GM19025 (cell line): ENCODE results near the gene ESCO1.
"Not testable (repeated sequence)": the region's sequence is repeated elsewhere in the genome, so short reads cannot be mapped to it uniquely, and the experiment has no call there.

Experiments
- ATAC-seq: cut with Tn5 transposase; IDR thresholded peaks from one replicate; pipeline ENCODE4 v1.9.1; 2021; ENCODE audit warnings: mild to moderate bottlenecking, low read depth, moderate library complexity; ENCODE audit not compliant: unreplicated experiment

ESCO1 gene, protein sequence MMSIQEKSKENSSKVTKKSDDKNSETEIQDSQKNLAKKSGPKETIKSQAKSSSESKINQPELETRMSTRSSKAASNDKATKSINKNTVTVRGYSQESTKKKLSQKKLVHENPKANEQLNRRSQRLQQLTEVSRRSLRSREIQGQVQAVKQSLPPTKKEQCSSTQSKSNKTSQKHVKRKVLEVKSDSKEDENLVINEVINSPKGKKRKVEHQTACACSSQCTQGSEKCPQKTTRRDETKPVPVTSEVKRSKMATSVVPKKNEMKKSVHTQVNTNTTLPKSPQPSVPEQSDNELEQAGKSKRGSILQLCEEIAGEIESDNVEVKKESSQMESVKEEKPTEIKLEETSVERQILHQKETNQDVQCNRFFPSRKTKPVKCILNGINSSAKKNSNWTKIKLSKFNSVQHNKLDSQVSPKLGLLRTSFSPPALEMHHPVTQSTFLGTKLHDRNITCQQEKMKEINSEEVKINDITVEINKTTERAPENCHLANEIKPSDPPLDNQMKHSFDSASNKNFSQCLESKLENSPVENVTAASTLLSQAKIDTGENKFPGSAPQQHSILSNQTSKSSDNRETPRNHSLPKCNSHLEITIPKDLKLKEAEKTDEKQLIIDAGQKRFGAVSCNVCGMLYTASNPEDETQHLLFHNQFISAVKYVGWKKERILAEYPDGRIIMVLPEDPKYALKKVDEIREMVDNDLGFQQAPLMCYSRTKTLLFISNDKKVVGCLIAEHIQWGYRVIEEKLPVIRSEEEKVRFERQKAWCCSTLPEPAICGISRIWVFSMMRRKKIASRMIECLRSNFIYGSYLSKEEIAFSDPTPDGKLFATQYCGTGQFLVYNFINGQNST

DNA sequence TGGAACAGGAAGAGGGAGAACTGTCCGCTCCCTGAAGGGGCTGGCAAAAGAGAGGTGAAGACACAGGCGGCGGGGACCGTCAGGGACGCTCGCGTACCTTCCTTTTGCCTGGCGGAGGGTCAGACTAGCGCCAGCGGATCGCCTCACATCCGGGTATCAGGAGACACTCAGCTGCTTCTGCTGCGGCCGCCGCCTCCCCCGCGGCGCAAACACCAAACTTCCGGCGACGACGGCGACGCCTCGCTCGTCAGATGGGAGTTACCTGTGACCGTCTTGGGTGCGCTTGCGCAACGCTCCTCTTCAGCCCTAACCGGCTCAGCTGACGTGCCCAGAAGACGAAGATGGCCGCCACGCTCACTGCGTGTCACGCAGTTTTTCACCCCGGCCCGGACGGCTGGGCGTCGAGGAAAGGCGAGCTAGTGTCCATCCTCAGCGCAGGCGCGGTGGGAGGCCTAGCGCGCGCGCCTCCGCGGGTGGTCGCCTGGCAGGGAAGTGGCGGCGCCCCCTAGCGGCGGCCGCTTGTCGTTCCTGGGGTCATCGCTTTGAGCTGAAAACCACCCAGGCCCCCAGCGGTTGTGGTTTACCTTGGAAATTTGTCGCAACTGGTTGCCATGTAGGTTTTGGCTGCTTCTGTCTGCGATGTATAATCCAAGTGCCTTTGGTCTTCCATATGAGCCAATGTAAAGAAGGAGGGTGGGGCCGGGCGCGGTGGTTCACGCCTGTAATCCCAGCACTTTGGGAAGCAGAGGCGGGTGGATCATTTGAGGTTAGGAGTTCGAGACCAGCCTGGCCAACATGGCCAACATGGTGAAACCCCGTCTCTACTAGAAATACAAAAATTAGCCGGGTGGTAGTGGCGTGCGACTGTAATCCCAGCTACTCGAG is at the start of gene ESCO1:
TSS of gene ESCO1 (minus strand) at position 179 of the 885 bp plus-strand sequence. CDS start 25,861 bp downstream, outside the sequence.
- peak; percentile 85 for ATAC-seq

DNA sequence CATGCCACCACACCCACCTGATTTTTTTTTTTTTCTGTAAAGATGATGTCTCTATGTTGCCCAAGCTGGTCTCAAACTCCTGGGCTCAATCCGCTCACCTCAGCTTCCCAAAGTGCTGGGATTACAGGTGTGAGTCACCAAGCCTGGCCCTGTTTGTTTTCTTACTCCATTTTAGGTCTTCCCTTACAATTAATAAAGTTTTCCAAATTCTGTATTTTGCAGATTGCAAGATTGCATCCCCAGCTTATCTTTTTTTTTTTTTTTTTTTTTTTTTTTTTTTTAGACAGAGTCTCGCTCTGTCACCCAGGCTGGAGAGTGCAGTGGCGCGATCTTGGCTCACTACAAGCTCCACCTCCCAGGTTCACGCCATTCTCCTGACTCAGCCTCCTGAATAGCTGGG is 39.9 kb upstream of the ESCO1 start:
- ATAC-seq: not testable (repeated sequence)

DNA sequence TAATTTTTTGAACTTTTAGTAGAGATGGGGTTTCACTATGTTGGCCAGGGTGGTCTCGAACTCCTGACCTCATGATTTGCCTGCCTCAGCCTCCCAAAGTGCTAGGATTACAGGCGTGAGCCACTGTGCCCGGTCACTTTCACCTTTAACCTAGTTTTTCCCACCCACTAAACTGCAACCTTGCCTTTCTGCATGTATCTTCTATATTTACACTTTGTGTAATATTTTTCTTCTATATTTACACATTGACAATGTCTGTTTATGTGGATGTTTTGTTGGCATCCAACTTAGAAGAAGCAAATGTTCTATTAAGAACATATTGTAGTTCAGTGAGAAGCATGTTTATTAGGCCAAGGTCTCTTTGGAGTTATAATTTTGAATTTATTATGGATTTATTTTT is 38.3 kb upstream of the ESCO1 start:
- ATAC-seq: no peak

DNA sequence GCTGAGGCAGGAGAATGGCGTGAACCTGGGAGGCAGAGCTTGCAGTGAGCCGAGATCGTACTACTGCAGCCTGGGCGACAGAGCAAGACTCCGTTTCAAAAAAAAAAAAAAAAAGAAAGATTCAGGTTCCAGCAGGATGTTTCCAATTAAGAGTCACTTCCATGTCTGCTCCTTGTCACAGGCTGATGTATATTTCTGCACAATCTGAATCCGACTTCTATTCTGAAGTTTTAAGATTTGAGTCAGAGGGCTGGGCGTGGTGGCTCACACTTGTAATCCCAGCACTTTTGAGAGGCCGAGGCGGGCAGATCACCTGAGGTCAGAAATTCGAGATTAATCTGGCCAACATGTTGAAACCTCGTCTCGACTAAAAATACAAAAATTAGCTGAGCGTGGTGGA is 36.3 kb upstream of the ESCO1 start:
- ATAC-seq: no peak

DNA sequence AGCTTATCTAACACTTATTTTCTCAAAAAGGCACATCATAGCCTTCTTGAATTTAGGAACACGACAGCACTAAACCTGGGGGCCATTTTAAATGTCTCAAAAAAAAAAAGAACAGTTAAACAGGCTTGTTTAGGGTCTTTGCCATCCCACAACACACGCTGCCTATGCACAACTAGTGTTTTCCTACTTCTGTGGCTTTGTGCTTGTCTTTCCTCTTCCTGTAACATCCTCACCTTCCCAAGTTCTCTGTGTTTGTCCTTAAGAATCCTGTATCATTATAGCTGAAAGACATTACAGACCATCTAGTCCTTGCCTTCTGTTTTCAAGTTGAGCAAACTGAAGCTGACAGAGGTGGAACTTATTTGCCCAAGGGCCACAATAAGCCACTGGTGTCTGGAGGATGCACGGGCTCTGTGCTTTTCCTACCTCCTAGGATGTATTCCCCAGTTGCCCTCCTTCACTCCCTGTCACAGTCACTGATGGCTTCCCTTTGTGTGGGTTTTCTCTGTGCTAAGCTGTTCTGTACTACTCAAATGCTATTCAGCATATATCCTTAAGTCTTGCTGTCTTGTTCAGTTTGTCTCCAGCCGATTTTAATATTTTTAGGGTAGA is 34.2 kb upstream of the ESCO1 start:
- no peak for ATAC-seq

DNA sequence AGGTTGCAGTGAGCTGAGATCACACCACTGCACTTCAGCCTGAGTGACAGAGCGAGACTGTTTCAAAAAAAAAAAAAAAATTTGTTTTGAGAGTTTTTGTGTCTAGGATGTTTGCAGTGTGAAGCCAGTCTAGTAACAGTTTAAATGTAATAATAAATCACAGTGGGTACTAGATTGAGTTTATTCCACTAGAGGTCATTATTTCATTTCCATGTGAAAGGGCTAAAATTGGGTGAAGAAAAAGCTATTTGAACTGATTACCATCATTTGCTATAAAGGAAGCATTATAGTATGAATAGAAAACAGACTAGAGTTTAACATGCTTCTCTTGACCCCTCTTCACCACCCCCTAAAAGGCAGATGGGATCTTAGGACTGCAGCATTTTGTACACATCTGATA is 31.9 kb upstream of the ESCO1 start:
- ATAC-seq: no peak

DNA sequence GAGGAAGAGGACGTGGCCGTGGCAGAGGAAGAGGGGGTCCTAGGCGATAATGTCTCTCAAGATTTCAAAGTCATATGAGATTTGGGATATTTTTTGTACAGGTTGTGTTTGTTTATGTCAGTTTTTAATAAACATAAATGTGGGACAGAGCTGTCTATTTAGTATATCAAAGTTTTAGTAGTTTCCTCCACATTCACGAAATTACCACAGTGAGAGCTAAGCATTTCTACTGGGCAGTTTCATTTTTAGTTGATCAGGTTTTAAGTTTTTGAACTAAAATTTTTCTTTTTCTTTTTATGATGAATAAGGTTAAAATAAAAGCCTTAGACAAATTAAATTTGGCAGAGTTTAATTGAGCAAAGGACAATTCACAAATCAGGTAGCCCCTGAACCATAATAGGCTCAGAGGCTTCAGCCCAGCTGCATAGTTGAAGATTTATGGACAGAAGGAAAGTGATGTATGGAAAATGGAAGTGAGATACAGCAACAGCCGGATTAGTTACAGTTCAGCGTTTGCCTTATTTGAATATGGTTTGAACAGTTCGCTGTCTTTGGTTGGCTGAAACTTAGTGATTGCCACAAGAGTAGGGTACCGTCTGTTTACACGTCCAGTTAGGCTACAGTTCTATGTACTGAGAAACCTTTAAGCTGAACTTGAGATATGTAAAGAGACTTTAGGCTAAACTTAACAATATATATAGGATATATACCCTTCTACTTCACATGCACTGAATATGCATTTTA is 28.8 kb upstream of the ESCO1 start:
- ATAC-seq: peak; percentile 94

DNA sequence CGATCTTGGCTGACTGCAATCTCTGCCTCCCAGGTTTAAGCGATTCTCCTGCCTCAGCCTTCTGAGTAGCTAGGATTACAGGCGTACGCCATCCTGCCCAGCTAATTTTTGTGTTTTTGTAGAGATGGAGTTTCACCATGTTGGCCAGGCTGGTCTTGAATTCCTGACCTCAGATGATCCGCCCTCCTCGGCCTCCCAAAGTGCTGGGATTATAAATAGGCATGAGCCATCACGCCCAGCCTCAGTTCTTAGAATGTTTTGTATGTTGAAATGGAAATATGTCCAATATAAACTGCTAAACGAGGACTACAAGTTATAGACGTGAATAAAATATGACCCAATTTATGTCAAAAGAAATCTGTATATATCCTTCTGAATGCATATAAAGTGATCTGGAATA is 21.1 kb upstream of the ESCO1 start:
- ATAC-seq: not testable (repeated sequence)

DNA sequence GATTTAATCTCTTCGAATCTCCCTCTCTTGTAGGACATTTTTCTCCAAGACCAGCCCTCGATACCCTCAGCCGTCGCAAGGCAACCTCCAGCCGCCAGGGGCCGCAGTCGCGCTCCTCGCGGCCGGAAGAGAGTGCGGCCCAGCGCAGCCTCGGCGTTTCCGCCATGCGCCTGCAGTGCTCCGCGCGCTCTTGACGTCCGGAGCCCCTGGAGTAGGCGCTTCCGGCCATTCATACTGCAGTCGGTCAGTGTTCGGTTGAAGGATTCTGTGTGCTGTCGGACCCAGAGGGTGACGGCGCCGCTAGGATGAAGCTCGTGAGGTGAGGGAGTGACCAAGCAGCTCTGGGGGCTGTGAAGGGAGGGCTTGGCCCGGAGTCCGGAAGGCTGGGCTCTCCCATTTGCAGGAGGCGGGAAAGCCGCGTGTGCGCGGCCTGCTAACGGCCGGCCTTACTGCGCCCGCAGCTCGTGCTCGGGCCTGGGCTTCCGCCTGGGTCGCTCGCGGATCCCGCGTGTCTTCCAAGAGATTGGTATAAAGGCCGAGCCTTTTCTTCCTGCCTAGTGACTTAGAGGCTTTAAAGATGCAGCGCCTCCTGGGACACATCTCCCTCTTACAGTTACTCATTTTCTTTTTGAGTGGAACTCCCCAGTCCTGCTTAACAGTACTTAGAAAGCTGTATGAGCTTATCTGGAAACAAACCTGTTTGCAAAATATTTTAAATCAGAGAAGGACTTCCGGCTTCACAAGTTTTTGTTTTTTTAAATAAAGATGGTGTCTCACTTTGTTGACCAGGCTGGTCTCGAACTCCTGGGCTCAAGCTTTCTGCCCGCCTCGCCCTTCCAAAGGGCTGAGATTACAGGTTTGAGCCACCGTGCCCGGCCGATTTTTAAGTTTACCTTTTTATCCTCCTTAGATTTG is 11.9 kb upstream of the ESCO1 start, which contains the start of gene SNRPD1:
TSS of gene SNRPD1 (plus strand) at position 190 of the 915 bp plus-strand sequence. CDS start at position 306, 116 bp downstream.
- ATAC-seq: peak; percentile 99

DNA sequence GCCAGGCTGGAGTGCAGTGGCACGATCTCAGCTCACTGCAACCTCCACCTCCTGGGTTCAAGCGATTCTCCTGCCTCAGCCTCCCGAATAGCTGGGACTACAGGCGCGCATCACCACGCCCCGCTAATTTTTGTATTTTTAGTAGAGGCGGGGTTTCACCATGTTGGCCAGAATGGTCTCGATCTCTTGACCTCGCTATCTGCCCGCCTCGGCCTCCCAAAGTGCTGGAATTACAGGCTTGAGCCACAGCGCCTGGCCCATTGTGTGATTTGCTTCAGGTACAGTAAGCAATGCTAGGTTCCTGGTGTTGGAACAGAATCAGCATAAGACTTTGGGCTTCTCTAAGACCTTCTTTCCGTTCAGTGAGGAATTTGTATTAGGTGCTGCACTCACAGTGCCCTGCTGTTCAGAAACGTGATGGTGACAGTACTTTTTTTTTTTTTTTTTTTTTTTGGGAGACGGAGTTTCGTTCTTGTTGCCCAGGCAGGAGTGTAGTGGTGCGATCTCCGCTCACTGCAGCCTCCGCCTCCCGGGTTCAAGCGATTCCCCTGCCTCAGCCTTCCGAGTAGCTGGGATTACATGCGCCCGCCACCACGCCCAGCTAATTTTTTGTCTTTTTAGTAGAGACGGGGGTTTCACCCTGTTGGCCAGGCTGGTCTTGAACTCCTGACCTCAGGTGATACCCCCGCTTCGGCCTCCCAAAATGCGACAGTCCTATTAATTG is 11.1 kb upstream of the ESCO1 start:
- not testable (repeated sequence) for ATAC-seq

DNA sequence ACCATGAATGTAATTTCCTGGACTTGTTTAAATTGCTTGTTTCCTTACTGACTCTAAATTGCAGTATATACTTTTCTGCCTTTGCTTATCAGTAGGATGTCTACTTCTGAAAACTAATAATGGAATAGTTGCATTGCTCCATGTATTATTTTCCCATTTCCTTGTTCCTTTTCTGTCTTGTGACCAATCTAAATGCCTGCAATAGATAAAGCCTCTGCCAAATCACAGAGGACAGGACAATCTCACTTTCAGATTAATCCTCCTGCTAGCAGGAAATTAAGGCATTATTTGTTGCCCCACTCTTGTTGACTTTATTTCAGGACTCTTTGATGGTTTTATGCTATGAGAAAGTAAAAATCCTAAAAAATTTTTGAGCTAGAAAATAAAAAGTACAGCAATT is 4.7 kb upstream of the ESCO1 start:
- ATAC-seq: no peak

DNA sequence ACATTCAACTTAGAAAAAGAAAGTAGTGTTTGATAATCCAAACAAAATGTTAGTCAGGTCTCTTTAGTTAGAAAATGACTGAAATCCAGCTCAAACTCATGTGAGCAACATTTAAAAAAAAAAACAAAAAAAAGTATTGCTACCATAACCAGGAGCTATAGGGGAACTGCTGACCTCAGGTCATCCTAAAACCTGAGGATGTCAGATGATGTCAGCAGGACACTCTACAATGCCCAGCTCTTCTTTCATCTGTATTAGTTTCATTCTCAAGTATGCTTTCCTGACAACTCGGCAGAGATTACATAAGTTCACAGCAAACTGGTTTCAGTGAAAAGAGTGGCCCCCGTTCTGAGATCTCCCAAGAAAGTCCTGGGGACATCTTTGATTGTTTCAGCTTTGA is 4.2 kb upstream of the ESCO1 start:
- no peak for ATAC-seq

DNA sequence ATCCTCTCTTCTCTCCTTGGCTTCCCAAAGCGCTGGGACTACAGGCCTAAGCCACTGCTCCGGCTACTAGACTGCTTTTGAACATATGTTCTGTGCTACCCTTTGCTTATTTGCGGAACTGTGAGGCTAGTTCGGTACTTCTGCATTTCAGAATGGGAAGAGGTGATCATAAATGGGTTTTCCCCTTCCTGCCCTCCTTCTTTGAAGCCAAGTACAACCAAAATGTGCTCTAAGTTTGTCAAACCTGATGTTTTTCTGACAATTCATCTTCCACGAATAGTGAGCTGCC is 1.7 kb upstream of the ESCO1 start:
- ATAC-seq: no peak

DNA sequence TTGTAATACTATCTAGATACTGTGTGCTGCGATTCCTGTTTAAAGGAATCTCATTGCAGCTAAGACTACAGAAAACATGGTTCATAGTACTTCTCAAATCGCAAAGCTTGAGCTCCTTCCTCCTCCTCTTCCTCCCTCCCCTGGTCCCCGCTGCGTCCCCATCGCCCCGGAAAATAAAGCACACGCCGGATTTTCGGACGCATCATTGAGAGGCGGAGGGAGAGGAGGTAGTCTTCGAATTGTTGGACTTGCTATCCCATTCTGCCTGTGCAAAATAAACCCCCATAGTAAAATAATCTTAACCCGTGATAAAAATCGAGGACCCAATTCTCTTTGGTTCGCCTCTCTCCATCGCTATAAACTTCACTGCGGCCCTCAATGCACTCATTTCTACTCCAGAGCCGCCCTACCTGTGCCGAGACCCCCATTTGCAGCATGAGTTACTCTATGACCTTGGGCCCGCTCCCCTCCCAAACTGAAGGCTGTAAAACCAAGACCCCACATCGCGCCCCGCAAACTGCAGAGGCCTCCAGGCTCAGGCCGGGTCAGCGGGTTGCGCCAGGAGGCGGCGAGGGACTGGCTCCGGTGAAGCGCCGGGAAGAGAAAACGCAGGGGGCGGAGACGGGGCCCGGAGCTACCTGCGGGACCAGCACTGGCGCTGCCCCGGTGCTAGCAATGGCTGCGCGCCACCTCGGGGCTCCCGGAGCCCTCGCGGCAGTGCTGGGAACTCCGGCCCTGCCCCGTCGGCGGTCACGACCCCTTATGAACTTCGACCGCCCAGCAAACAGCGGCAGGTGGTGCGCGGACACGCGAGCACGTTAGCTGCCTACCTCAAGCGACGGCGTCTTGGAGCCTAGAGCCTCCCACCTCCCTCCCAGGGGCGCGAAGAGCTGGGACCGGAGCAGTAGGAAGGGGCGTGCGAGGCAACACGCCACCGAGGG is 649 bp downstream of the ESCO1 start:
- ATAC-seq: peak; percentile 40

DNA sequence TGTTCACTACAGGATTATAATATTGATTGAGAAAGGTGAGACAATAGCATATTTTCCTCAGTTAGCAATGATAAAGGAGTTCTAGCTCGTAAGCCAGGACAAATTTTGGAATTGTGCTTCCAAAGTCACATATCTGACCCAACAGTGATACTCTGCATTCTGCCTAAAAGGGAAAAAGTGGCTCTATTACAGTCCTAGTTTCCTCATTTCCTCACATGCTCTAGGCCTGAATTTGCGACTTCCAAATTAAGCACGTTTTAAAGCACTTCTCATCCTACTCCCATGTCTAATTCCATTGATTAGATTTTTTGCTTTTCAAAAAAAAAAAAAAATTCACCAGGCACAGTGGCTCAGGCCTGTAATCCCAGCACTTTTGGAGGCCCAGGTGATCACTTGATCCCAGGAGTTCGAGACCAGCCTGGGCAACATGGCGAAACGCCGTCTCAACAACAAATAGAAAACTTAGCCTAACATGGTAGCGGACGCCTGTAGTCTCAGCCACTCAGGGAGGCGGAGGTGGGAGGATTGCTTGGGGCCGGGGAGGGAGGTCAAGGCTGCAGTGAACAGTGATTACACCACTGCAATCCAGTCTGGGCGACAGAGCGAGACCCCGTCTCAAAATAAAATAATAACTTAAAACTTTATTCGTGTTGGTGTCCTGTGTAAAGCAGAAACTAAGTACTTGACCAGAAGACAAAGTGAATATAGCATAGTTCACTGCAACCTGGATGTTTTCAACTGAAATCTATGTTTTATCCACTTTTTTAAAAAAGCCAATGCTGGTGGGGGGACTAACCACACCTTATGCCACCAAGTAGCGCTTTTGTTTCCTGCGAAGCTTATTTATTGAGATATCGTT is 1.5 kb downstream of the ESCO1 start:
- ATAC-seq: no peak

DNA sequence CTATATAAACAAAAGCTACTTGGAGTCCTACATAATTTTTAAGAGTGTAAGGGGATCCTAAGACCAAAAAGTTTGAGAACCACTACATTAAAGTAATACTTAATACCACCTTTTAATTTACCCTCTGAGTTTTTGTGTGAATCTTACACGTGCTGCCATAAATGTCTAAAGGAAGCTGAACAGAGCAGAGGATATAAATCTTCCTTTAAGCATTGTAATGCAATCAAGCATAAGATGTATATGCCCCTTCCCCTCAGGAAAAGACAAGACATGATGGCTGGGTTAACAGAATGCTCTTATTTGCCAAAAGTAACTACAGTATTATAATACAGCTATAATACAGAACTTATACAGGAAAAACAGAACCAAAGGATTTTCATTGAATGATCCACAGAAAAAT is 2.9 kb downstream of the ESCO1 start:
- ATAC-seq: no peak
